Ovary (tissue), 9 donors: ENCODE measurements around the gene ZNF74. TPM values are rescaled to one million over a fixed set of nuclear protein-coding genes. Genes with fewer than 3 reads are reported as not detected.
"Not testable (repeated sequence)": the region's sequence is repeated elsewhere in the genome, so short reads cannot be mapped to it uniquely, and the experiment has no call there.

Source experiments
- DNase-seq, 5 donors: peaks; one replicate each; pipeline ENCODE4 v3.0.0-alpha.2; 2019 to 2020
- H3K27ac ChIP-seq, 2 donors: fragments of 200-600 bp; one replicate each; pipeline versions ENCODE4 v1.5.1 to v1.8.0; 2019 to 2022
- H3K27me3 ChIP-seq: fragments of 200-600 bp; one replicate; pipeline ENCODE4 v1.8.0; 2022
- H3K36me3 ChIP-seq: fragments of 200-600 bp; sonication (generic); one replicate; pipeline ENCODE4 v1.5.1; 2019
- H3K4me1 ChIP-seq: one replicate; pipeline ENCODE4 v1.8.1; 2013; ENCODE audit warnings: mild to moderate bottlenecking, moderate library complexity; ENCODE audit not compliant: insufficient read depth
- H3K4me3 ChIP-seq: fragments of 200-600 bp; sonication (generic); one replicate; pipeline ENCODE4 v1.5.1; 2017
- H3K9me3 ChIP-seq, 2 donors: fragments of 200-600 bp in 1 of 2; sonication (generic) in 1 of 2; one replicate each; pipeline versions ENCODE4 v1.5.1 to v1.8.1; 2013 to 2019; ENCODE audit warnings: mild to moderate bottlenecking in 1 of 2, moderate library complexity in 1 of 2
- WGBS, 3 donors: extraction: QIAGEN DNeasy Blood & Tissue Kit in 1 of 3; methylation state at CpG; one replicate each; pipeline versions ENCODE4 v1.1.5 to v1.1.7; 2013 to 2017; 5-methylcytosine and 5-hydroxymethylcytosine counted together
- intact Hi-C, 4 donors: fragments of 100-400 bp; cut with DNase I; formaldehyde crosslinking; loops; one replicate each; pipeline versions ENCODE4 v1.11.0 to v1.15.1; 2022 to 2023
- polyA plus RNA-seq, 2 donors: library from polyadenylated mRNA; stranded (reverse); fragments of 200-250 nt in 1 of 2; fragments of 350-450 nt in 1 of 2; fragmentation: Illumina TruSeq in 1 of 2; extraction: RNeasy Lipid Tissue Mini Kit (QIAGEN cat#74804) in 1 of 2; gene quantifications; one replicate each; pipeline ENCODE4 v1.2.3, GENCODE V29; 2013 to 2014
- total RNA-seq, 7 donors: library from RNA; depleted of rRNA in 2 of 7; stranded (reverse); fragments of >200 nt in 2 of 7; fragmentation: NEBNext Ultra II Directional in 3 of 7; extraction: Animal tissue kit (Norgen Biotek cat#: 25700) in 3 of 7; gene quantifications; one replicate each; pipeline versions ENCODE4 v1.1.0 to v1.2.4, GENCODE V29; 2016 to 2023
- donor health status: DM: no; HTN: no; CAD: no; lungs with moderate emphysema.
- donor health status: DM: no; HTN: no; CAD: no.
- donor health status: Bipolar disorder and iron deficiency.
- donor health status: DM: yes; HTN: yes; CAD: no.
- donor health status: DM: no; HTN: no; CAD: no.
- donor health status: DM: yes; HTN: yes; CAD: no.

Gene ZNF74
- total and polyA plus RNA-seq, 9 donors: 6.1 to 16.8 (median 11.6) TPM

DNA sequence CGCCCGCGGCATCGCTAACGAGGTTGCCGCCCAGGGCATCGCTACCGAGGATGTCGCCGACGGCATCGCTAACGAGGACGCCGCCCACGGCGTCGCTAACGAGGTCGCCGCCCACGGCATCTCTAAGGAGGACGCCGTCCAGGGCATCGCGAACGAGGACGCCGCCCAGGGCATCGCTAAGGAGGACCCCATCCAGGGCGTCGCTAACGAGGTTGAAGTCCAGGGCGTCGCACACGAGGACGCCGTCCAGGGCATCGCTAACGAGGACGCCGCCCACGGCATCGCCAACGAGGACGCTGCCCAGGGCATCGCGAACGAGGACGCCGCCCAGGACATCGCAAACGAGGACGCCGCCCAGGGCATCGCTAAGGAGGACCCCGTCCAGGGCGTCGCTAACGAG is 33.7 kb upstream of the ZNF74 start:
- H3K27me3 ChIP-seq, H3K9me3 ChIP-seq, intact Hi-C loops, H3K4me1 ChIP-seq, H3K4me3 ChIP-seq, DNase-seq, H3K36me3 ChIP-seq, H3K27ac ChIP-seq: not testable (repeated sequence)
- 93 to 94% (median 94%) methylated on average over 60 of the region's 60 CpGs for WGBS, 3 donors

GRCh38 chr22:20360866-20361751 is 32.8 kb upstream of the ZNF74 start:
- 92 to 93% (median 93%) methylated on average over 139 to 145 of the region's 145 CpGs for WGBS, 3 donors
- DNase-seq, H3K4me1 ChIP-seq, H3K27me3 ChIP-seq, H3K9me3 ChIP-seq, H3K27ac ChIP-seq, intact Hi-C loops, H3K36me3 ChIP-seq, H3K4me3 ChIP-seq: not testable (repeated sequence)

GRCh38 chr22:20361752-20362229 is 32.2 kb upstream of the ZNF74 start:
- H3K36me3 ChIP-seq, H3K4me1 ChIP-seq, H3K27me3 ChIP-seq, H3K4me3 ChIP-seq, intact Hi-C loops, H3K27ac ChIP-seq, DNase-seq, H3K9me3 ChIP-seq: not testable (repeated sequence)
- WGBS, 3 donors: 91 to 95% (median 94%) methylated on average over 54 of the region's 54 CpGs

DNA sequence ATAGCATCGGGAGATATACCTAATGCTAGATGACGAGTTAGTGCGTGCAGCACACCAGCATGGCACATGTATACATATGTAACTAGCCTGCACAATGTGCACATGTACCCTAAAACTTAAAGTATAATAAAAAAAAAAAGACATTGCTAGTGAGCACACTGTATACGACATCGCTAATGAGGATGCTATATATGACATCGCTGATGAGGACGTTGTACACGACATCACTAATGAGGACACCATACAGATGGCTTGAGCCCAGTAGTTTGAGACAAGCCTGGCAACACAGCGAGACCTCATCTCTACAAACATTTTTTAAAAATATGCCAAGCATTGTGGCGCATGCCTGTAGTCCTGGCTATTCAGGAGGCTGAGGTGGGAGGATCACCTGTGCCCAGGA is 31.5 kb upstream of the ZNF74 start:
- H3K27me3 ChIP-seq, H3K4me1 ChIP-seq, H3K36me3 ChIP-seq, H3K27ac ChIP-seq, H3K4me3 ChIP-seq, intact Hi-C loops, DNase-seq, H3K9me3 ChIP-seq: not testable (repeated sequence)
- WGBS, 3 donors: 90 to 92% (median 91%) methylated on average over 10 of the region's 10 CpGs

- DNase-seq, H3K27me3 ChIP-seq, intact Hi-C loops, H3K27ac ChIP-seq, H3K9me3 ChIP-seq, H3K4me3 ChIP-seq, H3K4me1 ChIP-seq, H3K36me3 ChIP-seq: not testable (repeated sequence)
- WGBS, 3 donors: 63 to 71% (median 67%) methylated on average over 11 of the region's 11 CpGs
Observed at GRCh38 chr22:20364335-20365260, 29.4 kb upstream of the ZNF74 start.

- DNase-seq, H3K9me3 ChIP-seq, H3K27me3 ChIP-seq, H3K27ac ChIP-seq, H3K36me3 ChIP-seq, H3K4me1 ChIP-seq, intact Hi-C loops, H3K4me3 ChIP-seq: not testable (repeated sequence)
- WGBS, 3 donors: 70 to 89% (median 80%) methylated on average over 8 to 9 of the region's 9 CpGs
Observed at GRCh38 chr22:20366841-20367240, 27.1 kb upstream of the ZNF74 start.

DNA sequence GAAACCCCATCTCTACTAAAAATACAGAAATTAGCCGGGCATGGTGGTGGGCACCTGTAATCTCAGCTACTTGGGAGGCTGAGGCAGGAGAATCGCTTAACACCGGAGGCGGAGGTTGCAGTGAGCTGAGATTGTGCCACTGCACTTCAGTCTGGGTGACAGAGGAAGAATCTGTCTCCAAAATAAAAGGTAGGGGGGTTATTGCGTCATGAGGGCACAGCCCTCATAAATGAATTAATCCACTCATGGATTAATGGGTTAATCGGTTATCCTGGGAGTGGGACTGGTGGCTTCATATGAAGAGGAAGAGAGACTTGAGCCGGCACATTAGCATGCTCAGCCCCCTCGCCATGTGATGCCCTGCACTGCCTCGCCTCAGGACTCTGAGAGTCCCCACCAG is 25.1 kb upstream of the ZNF74 start:
- H3K4me1 ChIP-seq, DNase-seq, H3K4me3 ChIP-seq, H3K27me3 ChIP-seq, H3K36me3 ChIP-seq, H3K9me3 ChIP-seq, intact Hi-C loops, H3K27ac ChIP-seq: not testable (repeated sequence)
- 80 to 86% (median 82%) methylated on average over 9 of the region's 9 CpGs for WGBS, 3 donors

- H3K4me3 ChIP-seq, H3K27ac ChIP-seq, H3K27me3 ChIP-seq, H3K9me3 ChIP-seq, H3K4me1 ChIP-seq, DNase-seq, intact Hi-C loops, H3K36me3 ChIP-seq: not testable (repeated sequence)
- WGBS, 3 donors: 86% methylated on average over 1 of the region's 6 CpGs; no CpG with 5 or more reads in 2 of the 3 donors
Observed at GRCh38 chr22:20371687-20372086, 22.3 kb upstream of the ZNF74 start.

DNA sequence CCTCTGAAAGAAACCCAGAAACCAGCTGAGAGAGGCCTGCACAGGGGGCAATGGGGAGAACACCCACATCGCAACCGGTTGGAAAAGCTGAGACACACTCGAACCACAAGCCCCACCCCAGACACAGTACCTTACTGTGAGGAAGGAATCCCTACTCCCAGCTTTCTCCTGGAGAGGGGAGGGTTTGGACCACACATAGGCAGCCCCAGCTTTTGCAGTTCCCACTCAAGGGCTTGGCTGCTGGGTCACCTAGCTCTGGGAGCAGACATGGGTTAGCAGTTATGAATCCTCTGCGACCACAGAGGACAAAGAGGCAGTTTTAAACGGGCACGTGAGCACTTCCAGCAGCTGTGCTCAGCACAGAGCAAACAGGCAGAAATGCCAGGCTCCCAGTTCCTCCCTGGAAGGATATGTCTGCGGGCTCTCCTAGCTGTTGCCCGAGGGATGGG is 21.5 kb upstream of the ZNF74 start:
- H3K36me3 ChIP-seq, H3K4me1 ChIP-seq, H3K4me3 ChIP-seq, intact Hi-C loops, H3K27me3 ChIP-seq, DNase-seq, H3K27ac ChIP-seq, H3K9me3 ChIP-seq: not testable (repeated sequence)
- WGBS, 3 donors: 20 to 47% (median 42%) methylated on average over 5 to 8 of the region's 8 CpGs

- H3K4me1 ChIP-seq, H3K27me3 ChIP-seq, H3K36me3 ChIP-seq, intact Hi-C loops, DNase-seq, H3K27ac ChIP-seq, H3K9me3 ChIP-seq, H3K4me3 ChIP-seq: not testable (repeated sequence)
- WGBS, 3 donors: 55 to 67% (median 63%) methylated on average over 5 to 6 of the region's 6 CpGs
Observed at GRCh38 chr22:20373195-20373706, 20.7 kb upstream of the ZNF74 start.

GRCh38 chr22:20374130-20374529 is 19.8 kb upstream of the ZNF74 start:
- H3K4me1 ChIP-seq, H3K36me3 ChIP-seq, H3K4me3 ChIP-seq, H3K9me3 ChIP-seq, intact Hi-C loops, H3K27ac ChIP-seq, H3K27me3 ChIP-seq, DNase-seq: not testable (repeated sequence)
- 92 to 100% (median 97%) methylated on average over 1 to 2 of the region's 2 CpGs for WGBS, 3 donors
